SJCRH30 (cell line): Measurements from ENCODE around the gene PLPPR3. TPM values are rescaled to one million over a fixed set of nuclear protein-coding genes. Genes with fewer than 3 reads are reported as not detected.

Source experiments
- DNase-seq, 2 experiments: peaks; one replicate each; pipeline ENCODE4 v3.0.0-alpha.2; 2015 to 2020
- H3K27ac ChIP-seq: fragments of 250-450 bp; sonication (Bioruptor Pico); 2 replicates; pipeline ENCODE4 v1.5.1; 2020; ENCODE audit warnings: mild to moderate bottlenecking, moderate library complexity
- H3K27me3 ChIP-seq: fragments of 250-450 bp; sonication (Bioruptor Pico); 2 replicates; pipeline ENCODE4 v1.5.1; 2020; ENCODE audit warnings: mild to moderate bottlenecking, moderate library complexity
- H3K36me3 ChIP-seq: fragments of 250-450 bp; sonication (Bioruptor Pico); 2 replicates; pipeline ENCODE4 v1.5.1; 2020; ENCODE audit warnings: mild to moderate bottlenecking, moderate library complexity
- H3K4me1 ChIP-seq: fragments of 250-450 bp; sonication (Bioruptor Pico); 2 replicates; pipeline ENCODE4 v1.5.1; 2020; ENCODE audit warnings: mild to moderate bottlenecking, moderate library complexity
- H3K4me3 ChIP-seq: fragments of 250-450 bp; sonication (Bioruptor Pico); 2 replicates; pipeline ENCODE4 v1.5.1; 2020; ENCODE audit warnings: mild to moderate bottlenecking, moderate library complexity
- H3K9me3 ChIP-seq: fragments of 250-450 bp; sonication (Bioruptor Pico); replicated peaks from 2 replicates; pipeline ENCODE4 v1.5.1; 2020; ENCODE audit warnings: mild to moderate bottlenecking, moderate library complexity
- total RNA-seq: library from RNA; depleted of rRNA; stranded (reverse); fragments of >200 nt; shearing (Covaris generic); gene quantifications from 2 replicates; pipeline ENCODE4 v1.2.3, GENCODE V29; 2014

Gene PLPPR3
- total RNA-seq, 1 experiment from 2014 or later = not detected

- peaks cover 60% of the 10 kb centered on the region for H3K36me3 ChIP-seq
- H3K4me1 ChIP-seq = no peaks in the 10 kb centered on the region
- no peaks in the 10 kb centered on the region for H3K27me3 ChIP-seq
- no peaks in the 10 kb centered on the region for H3K9me3 ChIP-seq
- no peak overlapping the region for H3K4me3 ChIP-seq
- no peak for DNase-seq
- no peak overlapping the region for H3K27ac ChIP-seq
Observed at GRCh38 chr19:812049-812746, 9.6 kb downstream of the PLPPR3 start.

DNA sequence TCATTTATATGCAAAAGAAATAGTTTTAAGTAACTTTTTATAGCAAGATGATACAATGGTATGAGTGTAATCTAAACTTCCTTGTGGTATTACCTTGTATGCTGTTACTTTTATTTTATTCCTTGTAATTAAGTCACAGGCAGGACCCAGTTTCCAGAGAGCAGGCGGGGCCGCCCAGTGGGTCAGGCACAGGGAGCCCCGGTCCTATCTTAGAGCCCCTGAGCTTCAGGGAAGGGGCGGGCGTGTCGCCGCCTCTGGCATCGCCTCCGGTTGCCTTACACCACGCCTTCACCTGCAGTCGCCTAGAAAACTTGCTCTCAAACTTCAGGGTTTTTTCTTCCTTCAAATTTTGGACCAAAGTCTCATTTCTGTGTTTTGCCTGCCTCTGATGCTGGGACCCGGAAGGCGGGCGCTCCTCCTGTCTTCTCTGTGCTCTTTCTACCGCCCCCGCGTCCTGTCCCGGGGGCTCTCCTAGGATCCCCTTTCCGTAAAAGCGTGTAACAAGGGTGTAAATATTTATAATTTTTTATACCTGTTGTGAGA lies 10.2 kb downstream of the PLPPR3 start:
- H3K36me3 ChIP-seq = peaks cover 67% of the 10 kb centered on the region
- DNase-seq = no peak
- H3K4me1 ChIP-seq = no peaks in the 10 kb centered on the region
- H3K4me3 ChIP-seq = no peak overlapping the region
- H3K9me3 ChIP-seq = no peaks in the 10 kb centered on the region
- H3K27me3 ChIP-seq = no peaks in the 10 kb centered on the region
- no peak overlapping the region for H3K27ac ChIP-seq

GRCh38 chr19:810883-811489 lies 10.8 kb downstream of the PLPPR3 start:
- H3K27ac ChIP-seq = no peak overlapping the region
- H3K4me3 ChIP-seq = no peak overlapping the region
- H3K27me3 ChIP-seq = no peaks in the 10 kb centered on the region
- DNase-seq = no peak
- H3K4me1 ChIP-seq = no peaks in the 10 kb centered on the region
- H3K36me3 ChIP-seq = peaks cover 70% of the 10 kb centered on the region
- no peaks in the 10 kb centered on the region for H3K9me3 ChIP-seq

- Histone ChIP-seq H3K4me3 (no peak overlapping the region), H3K27ac (no peak overlapping the region), H3K27me3 (no peaks in the 10 kb centered on the region), H3K9me3 (no peaks in the 10 kb centered on the region), H3K36me3 (peaks cover 68% of the 10 kb centered on the region), H3K4me1 (no peaks in the 10 kb centered on the region)
- DNase-seq = no peak
Observed at GRCh38 chr19:810077-810855, 11.5 kb downstream of the PLPPR3 start.

GRCh38 chr19:808423-808775 lies 13.4 kb downstream of the PLPPR3 start:
- Histone ChIP-seq H3K9me3 (no peaks in the 10 kb centered on the region), H3K4me3 (no peak overlapping the region), H3K27me3 (no peaks in the 10 kb centered on the region), H3K36me3 (peaks cover 80% of the 10 kb centered on the region), H3K4me1 (no peaks in the 10 kb centered on the region), H3K27ac (no peak overlapping the region)
- no peak for DNase-seq

DNA sequence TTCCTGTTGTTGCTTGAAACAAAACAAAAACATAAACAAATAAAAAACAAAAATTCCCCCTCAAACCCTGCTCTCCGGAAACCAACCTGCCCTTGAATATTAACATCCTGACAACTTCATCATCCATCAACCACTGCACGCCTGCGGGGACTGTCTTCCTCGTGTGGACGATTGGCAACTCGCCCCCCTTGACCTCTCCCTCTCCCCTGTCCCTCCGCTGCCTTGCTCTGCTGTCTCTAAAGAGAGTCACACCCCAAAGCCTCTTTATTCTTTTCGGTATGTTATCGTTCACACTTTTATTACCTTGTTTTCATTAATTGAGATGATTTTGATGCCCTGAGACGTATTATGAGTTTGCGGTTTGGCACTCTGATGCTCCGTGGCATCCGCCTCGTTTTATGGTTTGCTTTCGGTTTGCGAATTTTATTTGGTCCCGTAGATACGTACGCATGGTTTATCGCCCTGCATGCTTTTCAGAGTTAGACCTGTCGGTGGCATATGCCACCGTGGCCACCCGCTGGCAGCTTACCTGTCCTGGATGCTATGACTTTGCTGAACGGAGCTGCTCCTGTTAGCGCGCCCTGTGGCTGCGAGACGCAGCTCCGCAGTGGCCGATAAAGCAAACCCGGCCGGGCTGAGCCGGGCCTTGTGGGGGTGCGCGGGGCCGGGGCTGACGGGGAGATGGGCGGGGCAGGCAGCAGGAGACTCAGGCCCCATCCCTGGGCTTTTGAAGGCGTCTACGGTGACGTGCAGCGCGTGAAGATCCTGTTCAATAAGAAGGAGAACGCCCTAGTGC lies 13.9 kb downstream of the PLPPR3 start:
- Histone ChIP-seq H3K27ac (no peak overlapping the region), H3K9me3 (no peaks in the 10 kb centered on the region), H3K36me3 (peaks cover 85% of the 10 kb centered on the region), H3K4me3 (no peak overlapping the region), H3K4me1 (no peaks in the 10 kb centered on the region), H3K27me3 (no peaks in the 10 kb centered on the region)
- DNase-seq = no peak

DNA sequence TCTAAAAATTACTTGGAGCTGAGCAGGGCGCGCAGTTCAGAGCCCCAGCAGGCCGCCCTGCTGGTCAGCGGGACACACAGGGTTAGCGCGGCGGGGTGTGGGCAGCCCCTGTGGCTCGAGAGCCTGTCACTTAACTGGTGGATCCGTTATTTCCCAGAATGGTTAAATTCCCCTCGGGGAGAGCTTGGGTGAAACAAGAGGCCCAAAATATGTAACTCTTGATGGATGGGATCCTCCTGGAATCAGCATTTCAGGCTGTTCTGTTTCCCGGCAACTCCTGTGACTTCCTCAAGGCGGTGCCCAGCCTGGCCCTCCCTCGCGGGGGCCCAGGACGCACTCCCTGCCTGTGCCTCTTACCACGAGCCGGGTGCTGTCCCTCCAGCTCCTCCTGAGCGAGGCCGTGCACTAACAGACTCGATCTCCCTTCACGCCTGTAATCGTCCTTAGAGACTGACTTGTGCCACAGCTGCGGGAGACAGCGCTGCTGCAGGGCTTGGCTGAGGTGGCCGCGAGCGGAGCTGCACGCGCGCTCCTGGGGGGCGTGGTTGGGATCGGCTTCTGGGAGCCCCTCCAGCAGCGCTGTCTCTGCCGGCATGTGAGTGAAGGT lies 14.8 kb downstream of the PLPPR3 start:
- DNase-seq = no peak
- H3K27me3 ChIP-seq = no peaks in the 10 kb centered on the region
- H3K9me3 ChIP-seq = no peaks in the 10 kb centered on the region
- H3K4me3 ChIP-seq = no peak overlapping the region
- no peak overlapping the region for H3K27ac ChIP-seq
- no peaks in the 10 kb centered on the region for H3K4me1 ChIP-seq
- H3K36me3 ChIP-seq = peaks cover 92% of the 10 kb centered on the region

DNA sequence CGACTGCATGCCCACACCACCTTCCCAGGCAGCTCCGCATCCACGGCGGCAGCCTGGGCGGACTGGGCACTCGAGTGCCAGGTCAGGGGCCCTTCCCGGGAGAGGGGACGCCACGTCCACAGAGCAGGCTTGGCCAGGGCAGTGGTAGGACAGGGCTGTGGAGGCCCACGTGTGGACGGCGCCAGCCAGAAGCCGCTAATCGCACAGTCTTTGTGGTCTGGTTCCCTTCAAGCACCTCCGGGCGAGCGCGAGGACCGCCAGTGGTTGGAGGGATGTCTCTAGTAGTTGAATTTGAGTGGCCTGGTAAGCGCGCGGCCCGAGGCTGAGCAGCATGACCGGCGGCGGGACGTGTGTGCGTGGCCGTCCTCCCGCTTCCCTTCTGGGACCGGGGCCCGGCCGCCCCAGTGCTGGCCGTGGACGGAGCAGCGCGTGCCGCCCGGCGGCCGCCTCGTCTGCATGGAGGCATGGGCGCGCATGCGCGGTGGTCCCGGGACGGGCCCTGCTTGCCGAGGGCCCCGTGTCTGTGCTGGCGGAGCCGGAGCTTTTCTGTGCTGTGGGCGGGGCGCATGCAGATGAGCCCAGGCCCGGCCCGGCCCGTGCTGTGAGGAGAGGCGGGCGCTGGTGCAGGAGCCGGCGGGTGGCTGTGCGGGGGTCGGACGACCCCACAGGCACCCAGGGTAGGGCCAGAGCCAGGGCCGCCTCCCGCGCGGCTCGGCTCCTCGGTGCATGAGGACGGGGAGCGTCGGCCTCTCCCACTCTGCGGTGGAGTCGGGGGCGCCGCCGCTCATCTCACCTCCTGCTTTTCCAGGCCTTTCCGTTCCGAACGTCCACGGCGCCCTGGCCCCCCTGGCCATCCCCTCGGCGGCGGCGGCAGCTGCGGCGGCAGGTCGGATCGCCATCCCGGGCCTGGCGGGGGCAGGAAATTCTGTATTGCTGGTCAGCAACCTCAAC lies 15.9 kb downstream of the PLPPR3 start:
- Histone ChIP-seq H3K9me3 (no peaks in the 10 kb centered on the region), H3K4me1 (no peaks in the 10 kb centered on the region), H3K27me3 (no peaks in the 10 kb centered on the region), H3K36me3 (peaks cover 91% of the 10 kb centered on the region), H3K4me3 (no peak overlapping the region), H3K27ac (no peak overlapping the region)
- DNase-seq = no peak

GRCh38 chr19:805166-805551 lies 16.6 kb downstream of the PLPPR3 start:
- no peak overlapping the region for H3K27ac ChIP-seq
- no peak overlapping the region for H3K4me3 ChIP-seq
- no peaks in the 10 kb centered on the region for H3K27me3 ChIP-seq
- H3K9me3 ChIP-seq = no peaks in the 10 kb centered on the region
- no peak for DNase-seq
- no peaks in the 10 kb centered on the region; the same call in 1 of the 2 replicates for H3K4me1 ChIP-seq
- peaks cover 90% of the 10 kb centered on the region for H3K36me3 ChIP-seq

GRCh38 chr19:804419-805165 lies 17.2 kb downstream of the PLPPR3 start:
- Histone ChIP-seq H3K4me3 (no peak overlapping the region), H3K9me3 (no peaks in the 10 kb centered on the region), H3K36me3 (peaks cover 90% of the 10 kb centered on the region), H3K27me3 (no peaks in the 10 kb centered on the region), H3K4me1 (no peaks in the 10 kb centered on the region; the same call in 1 of the 2 replicates), H3K27ac (no peak overlapping the region)
- DNase-seq = no peak

GRCh38 chr19:803686-804418 lies 17.9 kb downstream of the PLPPR3 start:
- H3K9me3 ChIP-seq = no peaks in the 10 kb centered on the region
- H3K4me3 ChIP-seq = no peak overlapping the region
- peaks cover 3% of the 10 kb centered on the region; the same call in 1 of the 2 replicates for H3K4me1 ChIP-seq
- no peak for DNase-seq
- peaks cover 88% of the 10 kb centered on the region for H3K36me3 ChIP-seq
- no peak overlapping the region for H3K27ac ChIP-seq
- no peaks in the 10 kb centered on the region for H3K27me3 ChIP-seq

GRCh38 chr19:803099-803561 lies 18.6 kb downstream of the PLPPR3 start:
- Histone ChIP-seq H3K4me1 (peaks cover 3% of the 10 kb centered on the region; the same call in 1 of the 2 replicates), H3K27ac (no peak overlapping the region)

More at GRCh38 chr19:803099-803561, 18.6 kb downstream of the PLPPR3 start:
- H3K4me3 ChIP-seq = no peak overlapping the region
- H3K9me3 ChIP-seq = no peaks in the 10 kb centered on the region
- DNase-seq = no peak
- peaks cover 90% of the 10 kb centered on the region for H3K36me3 ChIP-seq
- H3K27me3 ChIP-seq = no peaks in the 10 kb centered on the region
